ENCODE data around the gene PAQR5.

The PAQR5 gene

GRCh38 chr15:69412274-69412673 is 113.6 kb downstream of the PAQR5 start:
- no peak overlapping the region for H3K4me3 ChIP-seq (ENCODE audit: control insufficient read depth, low read depth, low read length)
- no peak for DNase-seq (ENCODE audit: low read depth)
- no peak for TF ChIP-seq CTCF (IDR thresholded peaks at IDR 0.05; ENCODE audit: control insufficient read depth, insufficient read depth, low read depth, low read length, missing control alignments)

DNA sequence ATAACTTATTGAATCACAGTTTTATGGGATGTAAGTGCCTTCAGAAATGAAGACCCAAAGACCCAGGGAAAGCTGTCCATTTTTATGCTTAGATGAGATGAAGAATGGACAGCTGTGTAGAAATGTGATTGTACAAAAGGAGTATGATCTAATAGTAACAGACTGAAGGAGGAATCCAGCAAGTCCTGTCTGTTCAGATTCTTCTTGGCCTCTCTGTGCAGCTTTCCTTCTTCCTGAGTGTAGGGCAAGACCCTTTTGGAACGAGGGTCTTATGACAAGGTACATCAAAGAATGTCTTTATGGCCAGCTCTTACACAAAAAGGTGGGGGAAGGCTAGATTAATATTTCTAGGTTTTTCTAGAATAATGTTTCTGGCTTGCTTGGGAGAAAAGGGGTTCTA is 114.0 kb downstream of the PAQR5 start:
- TF ChIP-seq CTCF (IDR thresholded peaks at IDR 0.05; ENCODE audit: control insufficient read depth, insufficient read depth, low read depth, low read length, missing control alignments): no peak
- no peak overlapping the region for H3K4me3 ChIP-seq (ENCODE audit: control insufficient read depth, low read depth, low read length)
- DNase-seq (ENCODE audit: low read depth): no peak

GRCh38 chr15:69413822-69414700 is 115.3 kb downstream of the PAQR5 start, which contains the start of gene KIF23:
Gene KIF23, plus strand, starts transcription at chr15:69414349. Its CDS starts 117 bp downstream, at chr15:69414466.
- H3K4me3 ChIP-seq (ENCODE audit: control insufficient read depth, low read depth, low read length): peak within 1 kb of the TSS; percentile 83
- no peak for TF ChIP-seq CTCF (IDR thresholded peaks at IDR 0.05; ENCODE audit: control insufficient read depth, insufficient read depth, low read depth, low read length, missing control alignments)
- DNase-seq (ENCODE audit: low read depth): peak; percentile 72

DNA sequence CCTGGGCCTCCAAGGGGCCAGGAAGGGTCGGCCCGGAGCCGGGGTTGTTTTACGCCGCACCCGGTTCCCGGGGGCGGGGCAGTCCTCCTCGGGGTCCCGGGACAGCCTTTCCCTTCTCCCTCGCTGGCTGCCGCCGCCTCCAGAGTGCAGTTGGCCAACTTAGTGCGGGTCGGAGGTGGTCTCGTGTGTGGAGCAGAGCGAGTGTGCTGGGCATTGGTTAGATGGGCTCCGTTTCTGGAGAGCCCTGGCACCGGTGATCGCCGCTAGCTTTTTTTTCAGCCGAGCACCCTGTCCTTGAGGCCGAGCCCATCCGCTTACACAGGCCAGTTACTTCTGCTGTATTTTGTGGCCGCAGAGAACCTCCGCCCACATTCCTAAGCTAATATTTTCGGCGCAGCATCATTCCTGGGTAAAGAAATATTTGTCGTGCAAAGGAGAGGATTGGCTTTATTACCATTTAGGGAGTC is 116.0 kb downstream of the PAQR5 start:
- TF ChIP-seq CTCF (IDR thresholded peaks at IDR 0.05; ENCODE audit: control insufficient read depth, insufficient read depth, low read depth, low read length, missing control alignments): no peak
- DNase-seq (ENCODE audit: low read depth): peak; percentile 64
- H3K4me3 ChIP-seq (ENCODE audit: control insufficient read depth, low read depth, low read length): peak overlapping the region; percentile 83

DNA sequence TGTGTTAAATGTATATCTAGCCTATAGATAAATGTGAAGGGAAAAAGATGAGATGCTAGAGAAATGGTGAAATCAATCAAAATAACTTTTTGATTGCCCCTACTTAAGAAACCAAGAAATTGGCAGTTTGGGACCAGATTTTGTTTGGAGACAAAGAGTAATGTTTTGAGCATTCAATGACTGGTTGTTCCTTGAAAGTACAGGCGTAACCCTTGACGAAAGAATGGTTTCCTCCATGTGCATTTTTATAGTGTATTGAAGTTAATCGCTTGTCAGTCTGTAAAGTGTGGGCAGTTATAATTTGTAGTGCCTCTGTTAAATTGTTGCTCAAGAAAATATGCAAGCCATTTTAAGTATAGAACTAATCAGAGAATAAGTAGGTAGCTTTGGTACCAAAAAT is 116.7 kb downstream of the PAQR5 start:
- peak overlapping the region; percentile 29 for H3K4me3 ChIP-seq (ENCODE audit: control insufficient read depth, low read depth, low read length)
- TF ChIP-seq CTCF (IDR thresholded peaks at IDR 0.05; ENCODE audit: control insufficient read depth, insufficient read depth, low read depth, low read length, missing control alignments): no peak
- no peak for DNase-seq (ENCODE audit: low read depth)

DNA sequence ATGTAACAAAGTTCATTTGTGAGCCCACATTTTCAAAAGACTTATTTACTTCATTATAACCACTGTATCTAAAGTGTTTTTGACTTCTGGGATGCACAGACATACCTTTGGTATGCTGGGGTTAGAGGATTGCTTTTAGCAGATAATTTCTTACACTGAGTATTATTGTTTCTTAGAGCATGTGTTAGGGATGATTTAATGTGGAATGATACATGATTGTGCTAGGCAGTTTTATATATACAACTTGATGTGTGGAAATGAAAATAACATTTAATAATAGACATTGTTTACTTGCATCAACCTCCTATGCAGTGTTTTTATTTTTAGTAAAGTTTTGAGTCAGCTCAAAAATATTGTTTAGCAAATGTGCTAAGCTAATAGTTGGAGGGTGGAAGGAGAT is 118.9 kb downstream of the PAQR5 start:
- TF ChIP-seq CTCF (IDR thresholded peaks at IDR 0.05; ENCODE audit: control insufficient read depth, insufficient read depth, low read depth, low read length, missing control alignments): no peak
- DNase-seq (ENCODE audit: low read depth): no peak

More for the DNA sequence above, 118.9 kb downstream of the PAQR5 start:
- H3K4me3 ChIP-seq (ENCODE audit: control insufficient read depth, low read depth, low read length): no peak overlapping the region
